ENCODE results near the gene WWC2.

Gene WWC2

DNA sequence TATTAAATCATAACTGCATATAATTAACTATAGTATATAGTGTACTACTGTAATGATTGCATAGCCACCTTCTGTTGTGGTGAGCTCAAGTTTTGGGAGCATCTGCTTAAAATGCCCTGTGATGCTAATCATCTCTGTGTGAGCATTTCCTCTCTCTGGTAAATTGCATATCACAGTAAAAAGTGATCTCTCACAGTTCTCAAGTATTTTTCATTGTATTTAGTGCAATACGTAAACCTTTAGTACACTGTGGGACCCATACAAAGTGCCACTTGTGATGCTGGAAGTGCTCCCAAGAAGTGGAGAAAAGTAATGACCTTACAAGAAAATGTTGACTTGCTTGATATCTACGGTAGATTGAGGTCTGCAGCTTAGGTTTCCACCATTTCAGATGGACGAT, 82.0 kb downstream of the WWC2 start:
- in situ Hi-C loops (cut with MboI; ENCODE audit: low pct_unique_long_range_greater_than_20kb, low sequenced_read_pairs, unreplicated experiment) = no loop called here
- DNase-seq (ENCODE audit: low spot score) = no peak
- TF ChIP-seq, protein P1, sequence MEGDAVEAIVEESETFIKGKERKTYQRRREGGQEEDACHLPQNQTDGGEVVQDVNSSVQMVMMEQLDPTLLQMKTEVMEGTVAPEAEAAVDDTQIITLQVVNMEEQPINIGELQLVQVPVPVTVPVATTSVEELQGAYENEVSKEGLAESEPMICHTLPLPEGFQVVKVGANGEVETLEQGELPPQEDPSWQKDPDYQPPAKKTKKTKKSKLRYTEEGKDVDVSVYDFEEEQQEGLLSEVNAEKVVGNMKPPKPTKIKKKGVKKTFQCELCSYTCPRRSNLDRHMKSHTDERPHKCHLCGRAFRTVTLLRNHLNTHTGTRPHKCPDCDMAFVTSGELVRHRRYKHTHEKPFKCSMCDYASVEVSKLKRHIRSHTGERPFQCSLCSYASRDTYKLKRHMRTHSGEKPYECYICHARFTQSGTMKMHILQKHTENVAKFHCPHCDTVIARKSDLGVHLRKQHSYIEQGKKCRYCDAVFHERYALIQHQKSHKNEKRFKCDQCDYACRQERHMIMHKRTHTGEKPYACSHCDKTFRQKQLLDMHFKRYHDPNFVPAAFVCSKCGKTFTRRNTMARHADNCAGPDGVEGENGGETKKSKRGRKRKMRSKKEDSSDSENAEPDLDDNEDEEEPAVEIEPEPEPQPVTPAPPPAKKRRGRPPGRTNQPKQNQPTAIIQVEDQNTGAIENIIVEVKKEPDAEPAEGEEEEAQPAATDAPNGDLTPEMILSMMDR (IDR thresholded peaks at IDR 0.05; ENCODE audit: extremely low read depth, insufficient read depth, missing control alignments) = no peak

DNA sequence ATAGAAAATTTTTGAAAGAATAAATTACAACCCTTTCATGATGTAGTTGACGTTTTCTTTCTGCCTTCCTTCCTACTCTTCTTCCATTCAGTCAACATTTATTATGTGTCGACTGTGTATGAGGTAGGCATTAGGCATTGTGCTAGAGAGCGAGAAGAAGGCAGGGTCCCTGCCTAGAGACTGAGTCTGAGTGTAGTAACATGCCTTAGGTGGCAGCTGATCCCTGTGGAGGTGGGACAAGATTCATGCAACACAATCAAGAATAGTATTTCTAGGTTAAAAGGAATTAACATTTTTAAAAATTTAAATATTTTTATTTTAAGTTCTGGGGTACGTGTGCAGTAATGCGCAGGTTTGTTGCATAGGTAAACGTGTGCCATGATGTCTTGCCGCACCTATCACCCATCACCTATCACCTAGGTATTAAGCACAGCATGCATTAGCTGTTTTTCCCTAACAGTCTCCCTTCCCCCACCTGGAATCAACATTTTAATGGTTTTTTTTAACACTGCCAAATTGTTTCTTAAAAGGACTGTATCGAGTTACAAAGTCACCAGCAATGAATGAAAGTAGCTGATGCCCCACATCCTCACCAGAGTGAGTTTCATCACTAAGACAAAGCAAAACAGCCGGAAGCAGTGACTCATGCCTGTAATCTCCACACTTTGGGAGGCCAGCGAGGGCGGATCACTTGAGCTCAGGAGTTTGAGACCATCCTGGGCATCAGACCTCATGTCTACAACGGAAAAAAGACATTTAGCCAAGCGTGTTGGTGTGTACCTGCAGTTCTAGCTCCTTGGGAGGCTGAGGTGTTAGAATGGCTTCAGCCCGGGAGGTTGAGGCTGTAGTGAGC, 84.0 kb downstream of the WWC2 start:
- in situ Hi-C loops (cut with MboI; ENCODE audit: low pct_unique_long_range_greater_than_20kb, low sequenced_read_pairs, unreplicated experiment) = no loop called here
- DNase-seq (ENCODE audit: low spot score) = no peak

DNA sequence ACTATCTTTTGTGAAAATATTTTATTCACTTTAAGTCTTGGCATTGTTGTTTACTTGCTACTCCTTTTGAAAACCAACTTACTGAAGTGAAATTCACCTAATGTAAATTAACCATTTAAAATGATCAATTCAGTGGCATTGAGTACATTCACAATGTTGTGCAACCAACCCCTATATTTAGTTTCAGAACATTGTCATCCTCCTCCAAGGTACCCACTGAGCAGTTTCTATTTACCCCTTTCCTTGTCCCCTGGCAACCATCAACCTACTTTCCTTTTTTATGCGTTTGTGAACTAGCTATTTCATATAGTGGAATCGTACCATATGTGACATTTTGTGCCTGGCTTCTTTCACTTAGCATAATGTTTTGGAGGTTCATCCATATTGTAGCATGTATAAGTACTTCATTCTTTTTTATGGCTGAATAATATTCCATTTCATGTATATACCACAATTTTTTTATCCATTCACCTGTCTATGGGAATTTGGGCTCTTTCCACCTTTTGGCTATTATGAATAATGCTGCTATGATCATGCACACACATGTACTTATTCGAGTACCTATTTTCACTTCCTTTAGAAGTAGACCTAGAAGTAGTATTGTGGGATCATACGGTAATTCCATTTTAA, 85.0 kb downstream of the WWC2 start:
- no peak for DNase-seq (ENCODE audit: low spot score)
- in situ Hi-C loops (cut with MboI; ENCODE audit: low pct_unique_long_range_greater_than_20kb, low sequenced_read_pairs, unreplicated experiment) = no loop called here
- TF ChIP-seq, protein P1 (IDR thresholded peaks at IDR 0.05; ENCODE audit: extremely low read depth, insufficient read depth, missing control alignments) = no peak

More for the DNA sequence above, 84.0 kb downstream of the WWC2 start:
- TF ChIP-seq, protein P1 (IDR thresholded peaks at IDR 0.05; ENCODE audit: extremely low read depth, insufficient read depth, missing control alignments) = no peak

DNA sequence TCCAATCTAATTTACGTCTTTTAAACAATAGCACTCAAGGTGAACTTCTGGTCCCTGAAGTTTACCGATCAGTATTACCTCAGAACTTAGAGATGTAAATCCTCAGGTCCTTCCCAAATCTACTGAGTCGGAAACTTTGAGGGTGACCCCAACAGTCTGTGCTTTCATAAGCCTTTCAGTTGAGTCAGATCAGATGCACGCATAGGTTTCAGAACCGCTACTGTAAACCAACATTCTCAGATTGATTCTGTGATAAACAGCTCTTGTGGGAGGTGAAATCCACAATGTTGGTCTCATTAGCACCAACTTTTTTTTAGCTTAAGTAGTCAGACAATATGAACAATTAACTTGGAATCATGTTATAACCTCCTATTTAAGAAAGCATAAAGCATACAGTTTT, 86.0 kb downstream of the WWC2 start:
- in situ Hi-C loops (cut with MboI; ENCODE audit: low pct_unique_long_range_greater_than_20kb, low sequenced_read_pairs, unreplicated experiment) = no loop called here
- TF ChIP-seq, protein P1 (IDR thresholded peaks at IDR 0.05; ENCODE audit: extremely low read depth, insufficient read depth, missing control alignments) = no peak
- peak; percentile 18 for DNase-seq (ENCODE audit: low spot score)

DNA sequence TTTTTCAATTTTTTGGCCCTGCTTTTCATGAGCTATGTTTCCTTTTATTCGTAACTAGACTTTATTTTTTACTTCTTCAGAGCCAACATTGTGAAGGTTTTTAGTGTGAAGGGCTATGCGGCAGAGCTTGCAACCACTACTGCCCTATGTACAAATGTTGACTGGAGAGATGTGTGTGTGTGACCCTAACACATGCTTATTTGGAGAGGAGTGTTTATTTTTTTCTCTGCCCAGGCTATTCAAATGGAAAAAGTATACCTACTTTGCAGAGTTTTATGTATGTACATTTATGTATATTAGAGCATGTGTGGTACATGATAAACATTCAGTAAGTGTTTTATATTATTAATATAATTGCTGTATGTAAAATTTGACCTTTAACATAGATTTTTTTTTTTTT, 86.5 kb downstream of the WWC2 start:
- in situ Hi-C loops (cut with MboI; ENCODE audit: low pct_unique_long_range_greater_than_20kb, low sequenced_read_pairs, unreplicated experiment) = no loop called here
- DNase-seq (ENCODE audit: low spot score) = no peak
- TF ChIP-seq, protein P1 (IDR thresholded peaks at IDR 0.05; ENCODE audit: extremely low read depth, insufficient read depth, missing control alignments) = no peak

DNA sequence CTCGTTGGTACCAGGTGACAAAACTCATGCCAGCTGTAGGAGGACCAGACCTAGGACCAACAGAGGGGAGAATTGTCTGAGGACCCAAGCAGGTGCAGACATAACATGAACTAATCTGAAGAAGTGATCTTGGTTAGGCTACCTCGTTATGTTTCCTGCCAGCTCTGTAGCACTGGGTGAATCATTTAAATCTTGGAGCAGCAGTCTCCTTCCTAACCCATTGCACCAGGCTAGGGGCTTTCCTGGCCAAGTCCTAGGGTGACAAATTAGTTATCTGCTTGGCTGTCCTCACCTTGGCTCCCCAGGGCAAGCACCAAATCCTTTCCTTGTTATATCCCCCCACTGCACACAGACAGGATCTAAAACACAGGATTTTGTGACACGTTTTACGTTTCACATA, 87.8 kb downstream of the WWC2 start:
- TF ChIP-seq, protein P1 (IDR thresholded peaks at IDR 0.05; ENCODE audit: extremely low read depth, insufficient read depth, missing control alignments) = no peak
- no peak for DNase-seq (ENCODE audit: low spot score)
- in situ Hi-C loops (cut with MboI; ENCODE audit: low pct_unique_long_range_greater_than_20kb, low sequenced_read_pairs, unreplicated experiment) = no loop called here
